Epithelial cell of proximal tubule (primary cell): ENCODE data around the gene AHI1. TPM values are rescaled to one million over a fixed set of nuclear protein-coding genes. Genes with fewer than 3 reads are reported as not detected.

Experiments
- DNase-seq: peaks from one replicate; pipeline ENCODE4 v3.0.0-alpha.2; 2011; ENCODE audit warnings: low read depth
- H3K4me3 ChIP-seq: 2 replicates; pipeline ENCODE4 v1.5.1; 2011; ENCODE audit warnings: low read depth, mild to moderate bottlenecking, low read length
- total RNA-seq: library from RNA; depleted of rRNA; stranded (reverse); fragments of >200 nt; gene quantifications from 2 replicates; pipeline ENCODE4 v1.2.3, GENCODE V29; 2015
- TF ChIP-seq, protein P1 (sequence below): conservative IDR thresholded peaks from 2 replicates; pipeline ENCODE4 v1.5.1; 2012; ENCODE audit warnings: low read depth, mild to moderate bottlenecking, low read length

Gene AHI1
- total RNA-seq, 1 donor from 2014 or later: 7.5 TPM

DNA sequence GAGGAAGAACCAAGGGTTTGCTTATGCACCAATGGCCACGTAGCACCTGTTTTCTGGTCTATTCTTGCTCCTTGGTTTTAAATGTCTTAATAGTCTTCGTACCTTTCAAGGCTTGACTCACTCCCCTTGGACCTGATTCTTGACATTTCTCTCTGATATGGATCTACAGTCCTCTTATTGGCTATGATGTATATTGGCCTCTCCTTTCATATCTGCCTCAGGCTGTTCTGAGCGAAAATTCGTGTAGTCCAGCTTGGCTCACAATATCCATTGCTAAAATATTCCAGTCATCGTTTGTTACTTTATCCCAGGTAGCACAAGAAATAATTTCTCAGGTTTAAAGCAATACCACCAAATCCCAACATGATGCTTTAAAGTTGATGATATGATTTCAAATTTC is 256.8 kb downstream of the AHI1 start:
- no peak overlapping the region for H3K4me3 ChIP-seq
- no peak for DNase-seq
- TF ChIP-seq, protein P1, sequence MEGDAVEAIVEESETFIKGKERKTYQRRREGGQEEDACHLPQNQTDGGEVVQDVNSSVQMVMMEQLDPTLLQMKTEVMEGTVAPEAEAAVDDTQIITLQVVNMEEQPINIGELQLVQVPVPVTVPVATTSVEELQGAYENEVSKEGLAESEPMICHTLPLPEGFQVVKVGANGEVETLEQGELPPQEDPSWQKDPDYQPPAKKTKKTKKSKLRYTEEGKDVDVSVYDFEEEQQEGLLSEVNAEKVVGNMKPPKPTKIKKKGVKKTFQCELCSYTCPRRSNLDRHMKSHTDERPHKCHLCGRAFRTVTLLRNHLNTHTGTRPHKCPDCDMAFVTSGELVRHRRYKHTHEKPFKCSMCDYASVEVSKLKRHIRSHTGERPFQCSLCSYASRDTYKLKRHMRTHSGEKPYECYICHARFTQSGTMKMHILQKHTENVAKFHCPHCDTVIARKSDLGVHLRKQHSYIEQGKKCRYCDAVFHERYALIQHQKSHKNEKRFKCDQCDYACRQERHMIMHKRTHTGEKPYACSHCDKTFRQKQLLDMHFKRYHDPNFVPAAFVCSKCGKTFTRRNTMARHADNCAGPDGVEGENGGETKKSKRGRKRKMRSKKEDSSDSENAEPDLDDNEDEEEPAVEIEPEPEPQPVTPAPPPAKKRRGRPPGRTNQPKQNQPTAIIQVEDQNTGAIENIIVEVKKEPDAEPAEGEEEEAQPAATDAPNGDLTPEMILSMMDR: no peak

DNA sequence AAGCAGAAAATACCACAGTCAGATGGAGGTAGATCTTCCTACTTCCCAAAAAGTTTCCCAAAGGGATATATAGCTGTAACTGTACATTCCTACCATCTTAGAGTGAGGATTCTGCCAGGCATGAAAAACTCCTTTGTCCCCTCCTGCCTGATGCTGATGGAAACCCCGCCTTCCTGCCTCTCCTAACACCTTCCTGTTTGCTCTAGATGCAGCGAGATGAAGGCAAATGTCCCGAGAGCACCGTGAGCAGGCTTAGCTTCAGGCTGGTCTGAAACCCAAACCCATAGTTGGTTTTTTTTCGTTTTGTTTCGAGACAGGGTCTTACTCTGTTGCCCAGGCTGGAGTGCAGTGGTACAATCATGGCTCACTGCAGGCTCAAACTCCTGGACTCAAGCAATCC is 260.8 kb downstream of the AHI1 start:
- TF ChIP-seq, protein P1: no peak
- no peak overlapping the region for H3K4me3 ChIP-seq
- no peak for DNase-seq

DNA sequence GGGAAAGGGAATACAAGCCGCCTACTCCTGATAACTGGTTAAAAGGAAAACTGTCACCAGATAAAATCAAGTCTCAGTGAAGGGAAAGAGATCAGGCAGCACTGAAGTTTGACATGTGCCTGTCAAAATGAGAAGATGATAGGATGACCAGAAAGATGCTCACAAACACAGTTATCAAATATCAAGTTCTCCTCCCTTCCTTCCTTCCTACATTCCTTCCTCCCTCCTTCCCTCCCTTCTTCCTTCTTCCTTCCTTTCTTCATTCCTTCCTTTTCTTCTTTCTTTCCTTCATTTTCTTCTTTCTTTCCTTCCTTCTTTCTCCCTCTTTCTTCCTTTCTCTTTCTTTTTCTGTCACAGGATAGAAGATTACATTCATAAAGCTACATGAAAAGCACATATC is 261.2 kb downstream of the AHI1 start:
- TF ChIP-seq, protein P1: no peak
- H3K4me3 ChIP-seq: no peak overlapping the region
- DNase-seq: no peak

DNA sequence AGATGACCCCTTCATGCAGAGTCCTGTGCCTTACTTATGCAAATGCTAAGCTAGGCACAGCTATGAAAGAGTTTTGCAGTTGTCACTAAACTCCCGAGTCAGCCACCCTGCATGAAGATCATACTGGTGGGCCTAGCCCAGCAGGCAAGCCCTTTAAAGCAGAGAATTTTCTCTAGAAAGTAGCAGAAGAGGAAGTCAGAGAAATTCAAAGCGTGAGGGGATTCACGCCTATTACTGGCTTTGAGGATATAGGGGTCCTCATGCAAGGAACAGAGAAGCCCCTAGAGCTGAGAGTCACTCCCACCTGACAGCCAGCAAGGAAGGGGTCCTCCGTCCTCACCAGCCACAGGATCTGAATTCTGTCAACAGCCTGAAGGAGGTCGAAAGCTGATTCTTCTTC is 261.8 kb downstream of the AHI1 start:
- no peak overlapping the region for H3K4me3 ChIP-seq
- DNase-seq: no peak
- TF ChIP-seq, protein P1: no peak

DNA sequence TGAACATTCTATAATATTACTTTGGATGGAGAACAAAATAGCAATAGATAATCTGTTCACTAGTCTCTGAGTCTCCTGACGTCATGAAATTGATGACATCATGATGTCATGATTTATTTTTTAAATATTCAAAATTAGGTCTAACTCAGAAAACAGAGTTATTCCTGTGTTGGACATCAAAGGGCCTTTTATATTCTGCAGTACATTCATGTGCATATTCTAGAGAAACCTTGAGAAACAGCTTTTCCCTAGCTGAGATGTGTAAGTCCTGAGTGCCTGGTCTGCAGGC is 263.1 kb downstream of the AHI1 start:
- DNase-seq: no peak
- no peak overlapping the region for H3K4me3 ChIP-seq
- TF ChIP-seq, protein P1: no peak

DNA sequence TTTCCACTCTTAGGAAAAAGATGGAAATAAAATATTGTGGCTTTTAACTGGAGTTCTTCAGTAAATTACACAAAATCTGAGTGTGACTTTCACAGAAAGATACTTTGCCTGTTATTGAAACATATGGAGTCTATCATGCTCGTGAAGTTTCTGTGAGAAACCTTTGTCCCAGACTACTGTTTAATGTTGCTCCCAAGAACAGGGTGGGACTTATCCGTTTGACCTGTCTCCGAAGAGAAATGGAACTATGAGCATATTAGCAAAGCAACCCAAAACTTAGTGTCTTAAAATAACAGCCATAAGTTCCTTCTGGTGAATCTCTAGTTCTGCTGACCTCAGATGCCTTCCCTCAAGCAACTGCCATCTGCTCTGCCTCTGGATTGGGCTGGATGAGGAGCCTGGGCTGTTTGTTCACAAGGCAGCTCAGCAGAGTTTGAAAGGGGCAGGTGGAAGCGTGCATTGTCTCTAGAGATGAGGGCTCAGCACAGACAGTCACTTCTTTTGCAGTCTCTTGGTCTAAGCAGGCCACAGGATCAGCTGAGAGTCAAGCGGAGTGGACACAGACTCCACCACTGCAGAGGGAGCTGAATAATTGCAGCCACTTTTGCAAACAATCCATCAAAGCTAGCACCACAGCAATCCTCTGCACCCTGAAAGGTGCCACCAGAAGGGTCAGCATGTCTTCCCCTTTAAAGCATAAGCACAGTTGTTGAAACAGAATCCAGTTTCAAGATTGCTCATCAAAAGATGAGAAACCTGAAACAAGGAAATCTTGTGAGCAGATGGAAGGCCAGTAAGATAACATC is 263.7 kb downstream of the AHI1 start:
- no peak overlapping the region for H3K4me3 ChIP-seq
- TF ChIP-seq, protein P1: no peak
- no peak for DNase-seq
